HUDEP-2 (cell line): ENCODE data around the gene NRG4.
"Not testable (repeated sequence)": the region's sequence is repeated elsewhere in the genome, so short reads cannot be mapped to it uniquely, and the experiment has no call there.

Source experiments
- DNase-seq, 76 experiments: peaks; one replicate each; lab custom pipeline; 2025; ENCODE audit not compliant: unreplicated experiment in 76 of 76; lab: John Stamatoyannopoulos, UW

NRG4 gene, protein sequence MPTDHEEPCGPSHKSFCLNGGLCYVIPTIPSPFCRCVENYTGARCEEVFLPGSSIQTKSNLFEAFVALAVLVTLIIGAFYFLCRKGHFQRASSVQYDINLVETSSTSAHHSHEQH

DNA sequence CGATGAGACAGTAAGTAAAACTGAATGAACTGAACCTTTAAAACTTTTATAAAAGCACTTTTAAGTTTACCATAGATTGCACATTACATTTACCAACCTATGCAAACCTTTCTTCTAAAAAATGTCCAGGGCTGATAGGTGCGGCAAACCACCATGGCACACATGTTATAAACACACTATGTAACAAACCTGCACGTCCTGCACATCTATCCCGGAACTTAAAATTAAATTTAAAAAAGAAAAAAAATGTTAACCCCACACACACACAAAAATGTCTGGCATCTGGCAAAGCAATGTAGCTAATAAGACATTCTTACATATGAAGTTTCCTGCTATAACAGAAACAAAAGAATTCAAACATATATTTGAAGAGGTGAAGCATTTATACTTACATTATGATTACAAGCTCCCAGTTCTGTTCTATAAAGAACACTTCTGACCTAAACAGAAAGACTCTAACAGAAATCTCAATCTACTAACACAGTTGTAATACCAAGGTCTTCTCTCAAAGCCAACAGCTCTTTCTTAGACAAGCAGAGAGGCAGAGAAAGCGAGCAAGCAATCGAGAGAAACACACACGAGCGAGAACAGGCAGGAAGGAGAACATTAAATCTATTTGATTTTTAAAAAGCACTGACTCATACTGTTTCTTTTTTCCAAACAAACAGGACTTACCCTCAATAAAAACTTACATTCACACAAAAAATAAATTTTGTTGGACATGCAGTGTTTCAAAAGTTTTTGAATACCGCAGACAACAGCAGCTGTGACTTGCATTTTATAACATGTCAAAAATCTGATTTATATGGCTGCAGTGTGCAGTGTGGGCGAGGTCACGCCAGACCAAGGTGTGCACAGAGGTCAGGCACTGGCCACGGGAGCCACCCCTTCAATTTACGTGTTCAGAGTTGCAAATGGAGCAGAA lies at the start of gene NRG4:
Gene NRG4, minus strand, starts transcription at position 798 of the 925 bp plus-strand sequence. CDS start 1,194 bp downstream, outside the sequence.
- DNase-seq, result no peak

DNA sequence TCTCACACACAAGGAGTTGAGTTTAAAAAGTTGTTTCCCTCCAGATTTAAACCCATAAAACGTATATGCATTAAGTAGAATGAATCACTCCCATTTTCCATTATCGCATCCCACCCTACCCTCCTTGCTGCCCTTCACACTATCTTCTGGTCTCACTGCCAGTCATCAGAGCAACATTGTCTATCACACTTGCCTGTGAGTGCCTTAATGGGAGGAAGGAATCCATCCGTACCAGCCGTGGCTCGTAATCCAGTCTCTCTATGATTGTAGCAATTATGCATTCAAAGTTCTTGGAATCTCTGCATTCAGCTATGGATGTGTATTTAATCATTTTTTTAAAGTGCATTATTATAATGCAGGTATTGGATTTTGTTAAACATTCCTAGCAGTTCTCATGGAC lies 49.5 kb upstream of the NRG4 start:
- DNase-seq, result no peak

DNA sequence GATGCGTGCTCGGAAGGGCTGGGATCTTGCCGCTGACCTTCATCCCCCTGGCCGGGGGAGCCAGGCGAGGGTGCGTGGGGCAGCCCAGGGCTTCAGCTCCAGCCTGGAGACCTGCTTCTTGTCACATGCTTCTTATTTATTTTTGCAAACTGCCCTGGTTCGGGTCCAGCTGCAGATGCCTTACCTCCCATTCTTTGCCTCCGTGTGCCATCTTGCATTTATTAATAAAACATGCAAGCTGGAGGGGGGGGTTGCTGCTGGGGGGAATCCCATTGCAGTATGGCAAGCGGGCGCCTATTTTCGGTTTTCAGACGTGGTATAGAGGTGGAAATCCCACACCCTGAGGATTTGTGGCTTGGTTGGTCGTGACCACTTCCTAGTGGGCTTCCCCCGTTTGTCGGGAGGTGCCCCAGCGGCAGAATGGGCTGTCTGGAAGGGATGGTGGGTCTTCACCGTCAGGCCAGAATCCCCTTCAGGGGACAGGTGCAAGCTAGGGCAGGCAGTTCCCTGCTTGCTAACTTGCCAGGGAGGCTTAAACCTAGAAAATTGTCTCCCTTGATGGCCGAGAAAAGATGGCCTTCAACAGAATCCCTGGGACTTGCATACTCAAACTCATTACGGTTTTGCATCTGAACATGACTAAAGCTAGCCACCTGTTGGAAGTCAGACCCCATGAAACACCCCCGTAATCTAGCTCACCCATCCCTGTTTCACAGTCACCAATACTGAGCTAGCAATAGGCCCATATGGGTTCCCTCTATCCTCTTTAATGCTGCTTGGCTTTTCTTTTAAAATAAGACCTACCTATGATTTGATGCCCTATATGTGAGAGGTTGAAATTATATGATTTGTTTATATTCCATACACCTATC lies 48.1 kb upstream of the NRG4 start:
- DNase-seq, result no peak

DNA sequence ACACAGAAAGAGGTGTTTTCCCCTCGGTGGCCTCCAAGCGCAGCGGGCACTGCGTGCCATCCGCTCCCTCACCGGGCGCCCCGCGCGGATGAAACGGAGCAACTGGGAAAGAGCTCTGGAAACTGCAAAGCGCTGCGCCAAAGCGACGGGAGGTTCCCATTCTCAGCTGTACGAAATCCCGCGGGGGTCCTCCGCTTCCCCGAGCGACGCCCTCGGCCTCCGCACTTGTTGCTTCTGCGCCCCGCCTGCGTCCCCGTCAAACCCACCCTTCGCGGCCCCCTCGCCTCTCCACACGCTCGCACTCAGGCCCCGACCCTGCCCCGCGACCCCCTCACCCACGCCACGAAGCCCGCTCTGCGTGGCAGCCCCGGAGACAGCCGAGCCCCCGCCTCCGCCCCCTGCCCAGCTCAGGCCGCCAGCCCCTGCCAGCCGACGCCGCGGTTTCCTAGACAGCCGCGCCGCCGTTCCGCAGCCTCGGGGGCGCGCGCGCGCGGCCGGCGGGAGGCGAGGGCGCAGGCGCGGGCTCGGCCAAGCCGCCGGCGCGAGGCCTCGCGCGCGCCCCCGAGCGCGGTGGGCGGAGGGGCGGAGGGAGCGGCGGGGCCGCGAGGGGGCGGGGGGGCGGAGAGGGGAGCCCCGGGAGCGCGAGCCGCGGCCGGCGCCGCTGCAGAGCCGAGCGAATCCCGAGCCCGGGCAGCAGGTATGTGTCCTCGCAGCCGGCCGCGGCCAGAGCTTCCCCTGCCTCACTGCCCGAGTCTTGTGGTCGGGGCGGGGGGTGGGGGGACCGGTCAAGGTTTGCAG lies 47.3 kb upstream of the NRG4 start, which contains the start of gene TMEM266:
Gene TMEM266, plus strand, starts transcription at position 666 of the 798 bp plus-strand sequence. CDS start 74,279 bp downstream, outside the sequence.
- peak in 8 of 76 experiments; percentile 5 to 18 (median 10) for DNase-seq

DNA sequence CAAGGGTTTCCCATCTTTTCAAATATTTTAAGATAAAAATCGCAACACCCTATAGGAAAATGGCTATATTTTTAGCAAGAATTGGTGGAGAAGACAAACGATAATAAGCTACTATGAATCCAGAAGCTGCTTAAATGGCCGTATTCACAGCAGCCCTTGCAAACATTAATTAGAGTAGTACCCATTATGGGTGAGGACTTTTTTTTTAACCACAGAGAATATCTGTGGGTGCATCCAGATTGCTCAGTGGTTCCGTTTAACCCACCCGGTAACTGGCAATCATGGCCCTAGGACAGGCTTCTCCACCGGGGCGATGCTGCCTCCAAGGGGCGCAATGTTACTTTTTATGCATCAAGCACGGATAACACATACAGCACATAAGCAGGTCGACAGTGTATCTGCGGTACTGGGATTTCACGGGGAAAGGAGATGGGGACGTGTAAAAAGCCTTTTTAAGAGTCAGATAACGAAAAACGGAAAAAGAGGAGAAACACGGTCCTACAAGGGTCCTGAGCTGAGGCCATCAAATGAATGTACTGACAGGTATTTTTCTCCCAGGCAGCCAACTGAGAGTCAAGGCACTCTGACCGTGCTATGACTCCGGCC lies 46.6 kb upstream of the NRG4 start:
- DNase-seq, result peak in 22 of 76 experiments; percentile 1 to 30 (median 10)

DNA sequence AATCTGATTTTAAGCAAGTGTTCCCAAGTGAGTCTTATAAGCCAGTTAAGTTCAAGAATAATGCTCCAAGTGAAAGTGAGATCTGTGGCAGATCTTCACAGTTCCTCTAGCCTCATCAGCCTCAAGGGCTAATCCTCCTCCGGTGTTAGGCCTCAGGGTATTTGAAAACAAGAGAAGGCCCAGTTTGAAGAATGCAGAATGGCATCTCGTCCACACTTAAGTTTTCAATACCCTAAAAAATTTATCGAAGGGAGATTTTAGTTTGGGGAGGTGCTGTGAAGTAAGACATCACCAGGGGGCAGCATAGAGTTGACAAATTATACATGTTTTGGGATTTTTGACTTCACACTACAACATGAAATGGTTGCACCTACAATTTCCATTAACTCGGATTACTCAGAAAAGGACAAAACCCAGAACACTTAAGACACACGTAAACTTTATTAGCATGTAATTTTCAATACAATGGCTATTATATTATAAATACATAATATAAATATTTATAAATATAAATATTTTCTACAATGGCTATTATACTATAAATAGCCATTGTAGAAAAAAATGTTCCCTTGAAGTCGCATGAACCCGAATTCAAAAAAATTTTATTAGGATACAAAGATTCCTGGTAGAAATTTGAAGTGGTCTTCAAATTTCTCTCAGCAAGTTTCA lies 45.2 kb upstream of the NRG4 start:
- DNase-seq, result peak in 19 of 76 experiments; percentile 1 to 44 (median 14)

DNA sequence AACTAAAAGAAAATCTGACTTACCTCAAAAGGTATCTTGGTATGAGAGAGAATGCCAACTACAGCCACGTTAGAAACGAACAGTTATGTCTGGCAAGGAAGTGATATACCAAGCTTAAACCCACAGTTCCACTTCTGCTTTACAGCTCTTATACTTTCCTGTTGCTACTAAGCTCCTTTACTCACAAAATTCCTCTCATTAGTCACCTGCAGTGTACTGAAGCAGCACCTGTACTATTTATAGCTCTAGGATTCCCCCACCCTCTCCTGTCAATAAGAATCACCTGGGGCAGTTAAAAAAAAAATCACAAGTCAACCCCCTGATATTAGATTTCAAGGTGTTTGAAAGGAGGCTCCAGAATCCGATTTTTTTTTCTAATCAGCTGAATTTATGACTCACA lies 44.7 kb upstream of the NRG4 start:
- DNase-seq, result no peak

DNA sequence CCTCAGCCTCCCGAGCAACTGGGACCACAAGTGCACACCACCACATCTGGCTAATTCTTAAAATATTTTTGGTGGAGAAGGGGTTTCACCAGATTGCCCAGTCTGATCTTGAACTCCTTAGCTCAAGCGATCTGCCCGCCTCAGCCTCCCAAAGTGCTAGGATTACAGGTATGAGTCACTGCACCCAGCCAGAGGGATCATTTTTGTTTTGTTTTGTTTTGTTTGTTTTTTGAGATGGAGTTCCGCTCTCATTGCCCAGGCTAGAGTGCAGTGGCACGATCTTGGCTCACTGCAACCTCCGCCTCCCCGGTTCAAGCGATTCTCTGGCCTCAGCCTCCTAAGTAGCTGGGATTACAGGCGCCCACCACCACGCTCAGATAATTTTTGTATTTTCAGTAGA lies 42.0 kb upstream of the NRG4 start:
- not testable (repeated sequence) for DNase-seq

DNA sequence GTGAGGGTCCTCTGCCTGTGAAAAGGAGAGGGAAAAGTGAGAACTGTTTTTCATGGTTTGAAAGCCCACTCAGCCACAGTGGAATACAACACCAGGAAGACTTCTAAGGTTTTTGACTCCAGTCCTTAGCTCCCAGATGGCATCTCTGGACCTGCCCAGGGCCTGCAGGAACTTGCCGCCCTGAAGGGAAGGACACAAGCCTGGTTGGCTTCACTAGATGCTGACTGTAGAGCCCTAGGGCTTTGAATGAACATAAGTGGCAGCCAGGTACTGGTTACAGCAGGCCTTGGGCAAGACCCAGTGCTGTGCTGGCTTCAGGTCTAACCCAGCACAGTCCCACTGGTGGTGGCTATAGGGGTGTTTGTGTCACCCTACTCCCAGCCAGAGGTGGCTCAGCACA lies 26.3 kb upstream of the NRG4 start:
- no peak for DNase-seq

DNA sequence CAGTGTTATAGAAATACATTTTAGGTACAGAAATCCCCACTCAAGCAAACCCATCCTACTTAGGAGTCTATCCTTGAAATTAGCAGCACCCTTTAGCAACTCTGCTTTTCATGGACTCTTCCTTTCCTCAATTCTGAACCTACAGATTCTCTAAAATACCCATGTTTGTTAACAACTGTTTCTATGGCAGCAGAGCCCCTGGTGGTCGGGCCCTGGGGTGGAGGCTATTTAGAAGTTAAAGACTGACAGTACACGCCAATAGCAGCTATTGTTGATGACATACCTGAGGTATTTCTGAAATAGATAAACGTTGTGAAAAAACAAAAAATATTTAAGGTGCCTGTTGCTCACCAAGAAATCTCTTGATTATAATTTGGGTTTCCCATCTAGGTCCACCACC lies 23.4 kb upstream of the NRG4 start:
- no peak for DNase-seq

DNA sequence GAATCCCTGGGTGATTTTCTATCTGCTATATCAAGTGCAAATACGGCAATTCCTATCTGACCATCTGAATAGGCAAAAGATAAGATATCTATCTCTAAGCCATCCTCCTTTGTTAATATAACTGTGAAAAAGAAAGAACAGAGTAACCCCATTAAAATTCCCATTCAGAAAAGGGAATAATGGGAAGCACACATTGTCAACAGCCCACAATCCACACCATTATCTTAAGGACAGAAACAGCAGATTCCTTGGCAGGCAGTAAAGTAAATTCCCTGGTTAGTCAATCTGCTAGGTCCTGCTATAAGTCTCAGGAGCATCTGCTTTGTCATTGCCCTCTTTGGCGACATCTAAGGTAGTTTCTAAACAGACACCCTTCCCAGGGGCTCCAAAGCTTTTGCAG lies 21.9 kb upstream of the NRG4 start:
- DNase-seq, result no peak

DNA sequence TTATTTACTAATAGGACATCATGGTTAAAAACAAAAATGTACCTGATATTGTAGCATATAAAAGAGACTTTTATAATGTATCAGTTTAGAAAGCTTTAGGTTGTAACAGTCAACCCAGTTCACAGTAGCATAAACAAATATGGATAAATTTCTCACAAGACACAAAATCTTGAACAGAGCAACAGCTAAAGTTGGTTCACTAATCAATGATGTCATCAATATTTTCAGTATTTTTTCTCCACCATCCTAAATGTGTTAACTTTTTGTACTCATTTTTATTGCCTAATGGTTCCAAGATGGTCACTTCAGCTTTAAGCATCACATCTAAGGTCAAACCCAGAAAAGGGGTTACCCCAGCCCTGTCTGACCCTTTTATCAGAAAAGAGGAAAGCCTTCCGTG lies 21.2 kb upstream of the NRG4 start:
- no peak for DNase-seq

DNA sequence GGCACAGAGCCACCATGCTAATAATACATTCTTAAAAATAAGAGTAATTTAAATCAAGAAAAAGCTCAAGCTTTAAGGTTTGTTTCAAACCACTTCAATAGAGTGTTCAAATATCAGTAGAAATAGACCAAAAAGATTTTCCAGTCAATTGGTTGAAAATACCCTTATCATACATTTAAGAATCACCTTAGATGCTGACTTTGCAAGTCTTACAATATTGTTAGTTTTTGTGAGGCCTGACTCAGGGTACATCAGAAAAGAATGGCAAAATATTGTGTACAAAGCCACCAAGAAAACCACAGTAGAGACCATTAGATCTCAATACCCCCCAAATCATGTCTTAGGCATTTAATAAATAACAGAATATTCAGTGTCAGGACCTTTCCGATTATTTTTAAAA lies 19.8 kb upstream of the NRG4 start:
- DNase-seq, result no peak

DNA sequence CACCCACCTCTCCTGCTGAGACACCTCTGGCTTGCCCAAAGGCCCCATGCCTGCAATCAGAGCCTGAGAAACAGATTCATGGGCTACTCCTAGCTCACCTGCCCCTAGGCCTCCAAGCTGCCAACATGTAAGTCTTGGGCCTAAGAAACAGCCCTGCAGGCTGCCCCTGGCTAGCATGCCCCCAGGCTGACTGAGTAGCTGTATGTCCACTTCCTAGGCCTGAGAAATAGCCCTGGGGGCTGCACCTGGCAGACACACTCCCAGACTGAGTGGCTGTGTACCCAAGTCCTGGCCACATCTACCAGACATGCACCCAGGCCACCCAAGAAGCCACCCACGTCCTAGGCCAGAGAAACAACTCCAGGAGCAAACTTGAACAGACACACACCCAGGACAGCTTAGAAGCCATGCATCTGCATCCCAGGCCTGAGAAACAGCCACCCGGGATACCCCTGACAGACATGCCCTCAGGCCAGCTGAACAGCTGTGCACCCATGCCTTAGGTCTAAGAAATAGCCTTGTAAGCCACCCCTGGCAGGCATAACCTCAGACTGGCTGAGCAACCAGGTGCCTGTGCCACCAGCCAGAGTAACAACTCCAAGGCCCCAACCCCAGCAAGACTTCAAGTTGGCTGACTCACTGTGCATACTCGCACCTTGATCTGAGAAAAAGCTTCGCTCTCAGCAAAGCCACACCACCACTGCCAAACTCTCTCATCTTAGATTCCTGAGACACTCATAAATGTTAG lies 12.0 kb upstream of the NRG4 start:
- no peak for DNase-seq

DNA sequence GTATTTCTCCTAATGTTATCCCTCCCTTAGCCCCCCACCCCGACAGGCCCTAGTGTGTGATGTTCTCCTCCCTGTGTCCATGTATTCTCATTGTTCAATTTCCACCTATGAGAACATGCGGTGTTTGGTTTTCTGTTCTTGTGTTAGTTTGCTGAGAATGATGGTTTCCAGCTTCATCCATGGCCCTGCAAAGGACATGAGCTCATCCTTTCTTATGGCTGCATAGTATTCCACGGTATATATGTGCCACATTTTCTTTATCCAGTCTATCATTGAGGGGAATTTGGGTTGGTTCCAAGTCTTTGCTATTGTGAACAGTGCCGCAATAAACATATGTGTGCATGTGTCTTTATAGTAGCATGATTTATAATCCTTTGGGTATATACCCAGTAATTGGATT lies 1.2 kb upstream of the NRG4 start:
- DNase-seq, result not testable (repeated sequence)

DNA sequence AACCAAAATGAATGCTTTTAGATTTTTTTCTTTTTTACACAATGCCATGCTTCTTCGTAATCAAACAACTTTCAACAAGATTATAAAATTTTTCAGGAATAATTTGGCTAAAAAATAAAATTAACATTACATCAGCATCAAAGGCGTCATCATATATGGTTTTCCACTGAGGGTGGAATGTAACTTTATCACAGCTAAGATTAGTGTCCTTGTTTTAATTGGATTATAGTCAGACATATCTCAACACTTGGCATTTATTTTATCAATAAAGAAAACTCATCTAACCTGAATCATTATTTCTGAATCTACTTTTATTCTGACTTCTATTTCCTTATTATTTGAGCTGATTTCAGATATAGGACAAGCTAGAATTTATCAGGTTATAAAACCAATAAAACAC lies 1.6 kb downstream of the NRG4 start:
- DNase-seq, result no peak

DNA sequence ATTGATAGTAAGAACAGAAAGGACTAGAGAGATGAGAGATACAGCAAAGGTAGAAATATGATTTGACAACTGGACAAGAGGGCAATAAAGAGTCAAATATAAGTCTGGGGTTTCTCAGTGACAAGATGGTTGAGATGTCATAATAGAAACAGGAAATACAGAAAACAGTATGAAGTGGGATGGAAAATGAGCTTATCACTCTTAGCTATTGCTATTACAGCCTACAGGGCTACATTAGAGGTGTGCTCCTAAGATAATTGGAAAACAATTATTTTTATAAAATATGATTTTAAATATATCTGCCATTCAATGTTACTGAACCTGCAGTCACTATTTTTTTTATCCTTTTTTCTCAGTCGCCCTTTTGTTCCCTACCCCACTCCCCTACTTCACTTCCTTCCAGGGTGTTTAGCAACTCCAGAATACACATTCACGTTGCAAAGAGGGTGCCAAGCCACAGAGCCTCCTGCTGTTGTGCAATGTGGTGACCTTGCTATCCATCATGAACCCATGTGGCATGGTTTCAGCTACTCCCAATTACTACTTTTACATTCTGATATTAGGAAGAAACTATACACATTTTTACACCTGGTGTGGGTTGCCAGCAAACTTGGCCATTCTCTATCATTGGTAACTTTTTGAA lies 6.0 kb downstream of the NRG4 start:
- no peak for DNase-seq

DNA sequence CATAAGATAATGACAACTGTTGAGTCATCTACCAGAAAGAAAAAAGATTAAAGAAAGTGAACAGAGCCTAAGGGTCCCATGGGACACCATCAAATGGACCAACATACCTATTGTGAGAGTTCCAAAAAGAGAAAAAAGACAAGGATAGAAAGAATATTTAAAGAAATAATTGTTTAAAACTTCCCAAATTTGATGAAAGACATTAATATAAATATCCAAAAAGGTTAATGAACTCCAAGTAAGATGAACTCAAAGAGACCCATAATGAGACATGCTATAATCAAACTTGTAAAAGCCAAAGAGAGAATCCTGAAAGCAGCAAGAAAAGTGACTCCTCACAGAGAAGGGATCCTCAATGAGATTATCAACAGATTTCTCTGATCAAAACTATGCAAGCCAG lies 8.9 kb downstream of the NRG4 start:
- no peak for DNase-seq
